CD4-positive, alpha-beta T cell treated with Interleukin-17A for 1 hour (primary cell): Measurements from ENCODE around the gene PRR35.
"Not testable (repeated sequence)": the region's sequence is repeated elsewhere in the genome, so short reads cannot be mapped to it uniquely, and the experiment has no call there.

Experiments
- DNase-seq: peaks from one replicate; pipeline ENCODE4 v3.0.0-alpha.2; 2020

PRR35 gene

DNA sequence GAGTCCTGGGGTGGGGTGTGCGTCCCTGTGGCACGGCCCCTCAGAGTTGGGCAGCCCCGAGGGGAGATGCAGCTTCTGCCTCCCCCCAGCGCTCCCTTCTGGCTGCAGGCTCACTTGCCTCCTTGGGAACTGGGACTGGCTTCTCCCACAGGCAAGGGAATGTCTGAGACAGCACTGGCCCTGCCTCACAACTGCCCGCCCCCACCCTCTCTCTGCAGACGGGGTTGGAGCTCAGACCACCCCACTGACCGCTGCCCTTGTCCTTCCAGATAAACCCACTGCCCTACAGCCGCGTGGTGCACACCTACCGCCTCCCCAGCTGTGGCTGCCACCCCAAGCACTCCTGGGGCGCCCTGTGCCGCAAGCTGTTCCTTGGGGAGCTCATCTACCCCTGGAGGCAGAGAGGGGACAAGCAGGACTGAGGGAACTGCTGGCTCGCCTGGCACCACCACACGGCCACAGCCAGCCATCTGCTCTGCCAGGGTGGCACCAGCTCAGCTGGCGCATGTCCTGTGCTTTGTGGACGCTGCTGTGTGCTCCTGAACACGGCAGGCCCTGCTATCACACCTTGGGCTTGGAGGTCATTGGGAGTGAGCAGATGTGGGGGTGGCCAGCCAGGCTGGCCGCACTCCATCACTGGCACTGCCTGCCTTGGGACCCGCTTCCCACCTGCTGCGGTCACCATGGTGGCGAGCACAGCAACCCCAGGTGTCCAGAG, 22.6 kb downstream of the PRR35 start:
- no peak for DNase-seq

DNA sequence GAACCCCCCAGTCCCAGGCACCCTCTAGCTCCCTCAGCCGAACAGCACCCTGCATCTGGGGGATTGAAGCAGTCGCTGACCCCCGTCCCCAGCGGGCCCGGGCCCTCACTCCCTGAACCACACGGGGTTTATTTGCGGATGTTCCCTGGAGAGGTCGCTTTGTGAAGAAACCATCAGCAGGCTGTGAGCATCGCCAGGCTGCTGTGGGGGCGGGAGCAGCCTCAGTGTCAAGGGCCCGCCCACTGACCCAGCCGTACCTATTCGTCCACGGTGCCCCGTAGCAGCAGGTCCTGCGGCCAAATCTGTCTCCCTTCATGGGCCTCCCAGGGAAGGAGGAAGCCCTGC, 23.2 kb downstream of the PRR35 start:
- DNase-seq = no peak

GRCh38 chr16:583815-584591, 23.8 kb downstream of the PRR35 start:
- no peak for DNase-seq

DNA sequence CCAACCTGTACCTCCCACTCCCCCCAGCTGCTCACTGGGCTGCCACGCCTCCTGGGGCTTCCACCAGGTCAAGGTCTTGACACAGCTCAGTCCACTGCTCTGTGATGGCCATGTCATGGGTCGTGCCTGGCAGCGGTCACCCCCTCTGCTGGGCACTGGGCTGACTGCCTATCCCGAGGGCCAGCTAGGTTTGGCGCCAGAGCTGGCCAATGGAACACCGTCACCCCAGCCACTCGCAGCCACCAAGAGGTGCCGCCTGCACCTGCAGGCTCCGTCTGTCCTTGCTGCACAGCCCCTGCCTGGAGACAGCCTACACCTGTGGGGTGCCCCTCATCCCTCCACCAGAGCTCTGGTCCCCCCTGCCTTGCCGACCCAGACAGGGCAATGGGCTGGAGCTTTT, 25.2 kb downstream of the PRR35 start:
- no peak for DNase-seq

- DNase-seq = no peak
These were observed 26.0 kb downstream of the PRR35 start for GRCh38 chr16:586047-586644.

- DNase-seq = no peak
These were observed 26.7 kb downstream of the PRR35 start for GRCh38 chr16:586645-587590.

DNA sequence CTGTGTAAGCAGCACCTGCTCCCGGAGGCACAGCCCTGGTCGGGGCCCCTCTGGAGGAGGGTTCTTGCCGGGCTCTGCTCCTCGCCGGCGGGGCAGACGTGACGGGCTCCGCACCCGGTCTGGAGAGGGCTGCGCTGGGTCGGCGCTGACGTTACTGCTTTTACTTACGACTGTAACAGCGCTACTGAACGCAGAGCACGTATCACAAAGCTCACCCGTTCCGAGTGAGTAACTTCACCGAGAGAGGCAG, 28.4 kb downstream of the PRR35 start:
- DNase-seq = peak; percentile 68

GRCh38 chr16:588889-589657, 28.9 kb downstream of the PRR35 start:
- peak; percentile 98 for DNase-seq

DNA sequence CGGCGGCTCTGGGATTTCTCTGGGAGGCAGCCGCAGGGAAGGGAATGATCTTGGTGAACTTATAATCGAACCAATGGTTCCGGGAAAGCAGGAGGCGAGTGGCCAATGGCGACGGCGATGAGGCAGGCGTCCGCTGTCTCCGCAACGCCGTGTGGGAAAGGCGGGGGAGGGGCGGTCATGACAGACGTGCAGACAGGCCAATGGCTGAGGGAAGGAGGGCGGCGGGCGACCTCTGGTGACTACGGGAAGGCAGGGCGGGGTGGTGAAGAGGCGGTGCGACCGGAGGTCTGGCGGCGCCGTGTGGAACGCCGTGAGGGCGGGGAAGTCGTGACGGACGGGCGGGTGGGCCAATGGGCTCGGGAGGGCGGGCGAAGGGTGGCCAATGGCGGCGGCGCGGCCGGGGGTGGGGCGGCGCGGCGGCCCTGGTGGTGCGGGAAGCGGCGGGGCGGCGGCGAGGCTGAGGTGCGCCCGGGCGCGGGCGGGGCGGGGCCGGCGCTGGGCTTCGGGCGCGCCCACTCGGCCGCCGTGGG, 29.5 kb downstream of the PRR35 start, which contains the start of gene RAB40C:
RAB40C (plus strand) TSS at position 409 of the 530 bp plus-strand sequence. CDS start 226 bp downstream, outside the sequence.
- DNase-seq = peak; percentile 99

GRCh38 chr16:590188-590814, 30.1 kb downstream of the PRR35 start:
- DNase-seq = no peak

GRCh38 chr16:590815-591200, 30.6 kb downstream of the PRR35 start:
- no peak for DNase-seq

- DNase-seq = no peak
These were observed 31.0 kb downstream of the PRR35 start for GRCh38 chr16:591231-591630.

GRCh38 chr16:591892-592517, 31.8 kb downstream of the PRR35 start:
- DNase-seq = no peak

GRCh38 chr16:592518-593306, 32.5 kb downstream of the PRR35 start:
- DNase-seq = no peak

DNA sequence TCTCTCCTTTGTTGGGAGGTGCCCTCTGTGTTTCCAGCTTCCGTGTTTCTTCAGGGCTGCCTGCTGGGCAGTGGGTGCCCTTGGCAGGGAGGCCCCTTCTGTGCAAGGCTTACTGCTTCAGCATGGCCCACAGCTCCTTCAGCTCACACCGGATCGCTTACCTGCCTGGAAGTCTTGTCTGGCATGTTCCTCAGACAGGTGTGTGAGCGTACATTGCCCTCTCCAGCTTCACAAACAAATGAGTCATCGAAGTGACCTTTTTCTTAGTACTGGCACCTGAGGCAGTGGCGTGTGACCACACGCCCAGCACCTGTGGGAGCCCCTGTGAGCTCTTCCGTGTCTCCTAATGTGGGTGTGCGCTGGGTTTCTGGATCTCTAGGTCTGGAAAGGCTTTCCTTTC, 33.2 kb downstream of the PRR35 start:
- DNase-seq = no peak

GRCh38 chr16:593807-594206, 33.6 kb downstream of the PRR35 start:
- DNase-seq = no peak

- DNase-seq = no peak
These were observed 34.9 kb downstream of the PRR35 start for GRCh38 chr16:595094-595528.

DNA sequence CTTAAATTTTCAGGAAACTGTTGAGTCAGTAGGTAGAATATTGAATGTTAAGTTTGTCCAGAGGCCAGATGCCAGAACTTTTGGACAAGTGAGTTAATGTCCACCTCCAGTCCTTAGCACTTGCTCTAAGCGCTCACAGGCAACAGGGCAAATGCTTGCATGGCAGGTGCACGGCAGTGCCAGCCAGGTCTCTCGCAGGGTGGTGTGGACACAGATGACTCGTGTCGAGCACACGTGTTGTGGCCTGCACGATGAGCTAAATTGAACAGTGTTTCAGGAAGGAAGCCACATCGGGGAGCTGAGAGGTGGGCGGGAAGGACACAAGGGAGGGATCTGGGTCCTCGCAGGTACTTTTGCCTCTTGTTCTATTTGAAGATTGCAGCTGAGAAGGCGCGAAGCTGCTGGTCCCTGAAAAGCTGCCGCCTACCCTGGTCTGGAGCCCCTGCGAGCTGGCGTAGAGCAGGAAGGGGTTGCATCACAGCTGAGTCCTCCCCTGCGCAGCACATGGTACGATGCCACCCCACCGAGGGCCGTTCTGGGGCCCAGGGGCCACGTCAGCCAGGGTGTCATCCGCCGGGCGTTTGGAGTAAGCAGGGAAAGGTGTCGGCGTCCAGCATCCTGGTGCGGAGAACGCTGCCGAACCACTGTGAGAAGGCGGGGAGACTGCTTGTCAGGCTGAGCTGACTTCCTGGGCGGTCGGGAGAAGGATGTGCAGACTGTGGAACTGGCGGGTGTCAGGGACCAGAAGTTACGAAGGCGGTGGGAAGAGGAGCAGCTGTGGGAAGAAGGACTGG, 35.9 kb downstream of the PRR35 start:
- no peak for DNase-seq

DNA sequence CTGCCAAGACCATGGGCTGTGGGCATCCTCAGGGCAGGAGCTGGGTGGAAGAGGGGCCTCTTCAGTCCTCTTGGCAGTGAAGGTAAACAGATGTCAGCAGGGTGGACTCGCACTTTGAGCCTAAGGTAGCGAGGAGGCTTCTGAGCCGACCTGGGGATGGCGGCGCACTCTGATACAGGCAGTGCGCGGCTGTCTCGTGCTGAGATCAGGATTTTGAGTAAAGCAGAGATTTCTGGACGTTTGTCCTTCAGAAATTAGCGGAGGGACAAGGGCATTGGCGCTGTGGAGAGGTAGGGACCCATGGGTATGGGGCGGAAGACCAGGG, 36.5 kb downstream of the PRR35 start:
- DNase-seq = no peak

DNA sequence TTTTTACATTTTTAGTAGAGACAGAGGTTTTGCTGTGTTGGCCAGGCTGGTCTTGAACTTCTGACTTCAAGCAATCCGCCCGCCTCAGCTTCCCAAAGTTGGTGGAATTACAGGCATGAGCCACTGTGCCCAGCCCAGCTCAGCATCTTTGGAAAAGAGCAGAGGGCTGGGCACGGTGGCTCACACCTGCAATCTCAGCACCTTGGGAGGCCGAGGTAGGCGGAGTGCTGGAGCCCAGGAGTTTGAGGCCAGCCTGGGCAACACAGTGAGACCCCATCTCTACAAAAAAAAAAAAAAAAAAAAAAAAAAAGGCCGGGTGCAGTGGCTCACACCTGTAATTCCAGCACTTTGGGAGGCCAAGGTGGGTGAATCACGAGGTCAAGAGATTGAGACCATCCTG, 37.5 kb downstream of the PRR35 start:
- not testable (repeated sequence) for DNase-seq
